GM18498 (cell line): ENCODE measurements around the gene HEBP2.
"Not testable (repeated sequence)": the region's sequence is repeated elsewhere in the genome, so short reads cannot be mapped to it uniquely, and the experiment has no call there.

Experiments
- ATAC-seq: cut with Tn5 transposase; IDR thresholded peaks from one replicate; pipeline ENCODE4 v1.9.1; 2021; ENCODE audit warnings: mild to moderate bottlenecking, moderate library complexity; ENCODE audit not compliant: unreplicated experiment

The HEBP2 gene

GRCh38 chr6:138403801-138404665, at the start of gene HEBP2:
HEBP2 (plus strand) TSS chr6:138404223; CDS start chr6:138404496, 273 bp downstream.
- ATAC-seq: peak; percentile 94

GRCh38 chr6:138357928-138358327, 46.1 kb upstream of the HEBP2 start:
- no peak for ATAC-seq

- not testable (repeated sequence) for ATAC-seq
Observed at GRCh38 chr6:138368684-138369083, 35.3 kb upstream of the HEBP2 start.

DNA sequence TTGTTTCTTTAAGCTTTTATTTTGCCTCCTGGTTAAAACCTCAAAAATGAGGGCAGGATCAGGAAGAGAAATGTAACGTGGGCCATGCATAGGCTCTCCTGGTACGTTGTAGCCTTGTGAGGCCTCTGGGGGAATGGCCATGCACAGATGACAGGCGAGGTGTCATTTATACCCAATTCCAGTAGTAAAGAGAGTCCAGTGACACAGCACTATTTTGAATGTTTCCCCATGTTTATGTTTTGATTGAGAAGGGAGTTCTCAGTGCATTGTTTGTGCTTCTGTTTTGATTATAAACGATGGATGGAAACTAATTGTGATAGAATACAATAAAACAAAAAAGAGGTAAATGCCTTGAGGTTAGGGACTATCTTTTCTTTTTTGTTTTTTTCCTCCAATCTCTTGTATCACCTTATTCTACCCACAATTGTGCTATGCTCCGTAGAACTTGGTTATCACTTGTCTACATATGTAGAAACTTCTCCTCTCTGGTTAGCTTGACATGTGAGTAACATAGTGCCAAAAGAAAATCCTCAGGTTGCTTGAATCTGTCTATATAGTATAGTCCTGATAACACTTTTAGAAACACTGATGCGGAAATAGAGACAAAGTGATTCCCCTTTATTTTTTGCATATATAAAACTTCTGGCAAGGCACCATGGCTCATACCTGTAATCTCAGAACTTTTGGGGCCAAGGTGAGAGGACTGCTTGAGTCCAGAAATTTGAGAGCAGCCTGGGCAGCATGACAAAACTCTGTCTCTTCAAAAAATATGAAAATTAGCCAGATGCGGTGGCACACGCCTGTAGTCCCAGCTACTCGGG, 33.2 kb upstream of the HEBP2 start:
- ATAC-seq: no peak

DNA sequence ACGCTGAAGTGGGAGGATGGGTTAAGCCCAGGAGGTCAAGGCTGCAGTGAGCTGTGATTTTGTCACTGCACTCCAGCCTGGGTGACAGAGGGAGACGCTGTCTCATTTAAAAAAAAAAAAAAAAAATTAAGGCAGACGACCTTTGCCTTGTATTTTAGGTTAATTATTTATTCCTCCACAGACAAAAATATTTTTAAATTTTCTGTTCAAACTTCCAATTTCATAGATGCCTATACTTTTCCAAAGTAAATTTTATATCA, 32.6 kb upstream of the HEBP2 start:
- ATAC-seq: no peak

- ATAC-seq: no peak
Observed at GRCh38 chr6:138371720-138372119, 32.3 kb upstream of the HEBP2 start.

DNA sequence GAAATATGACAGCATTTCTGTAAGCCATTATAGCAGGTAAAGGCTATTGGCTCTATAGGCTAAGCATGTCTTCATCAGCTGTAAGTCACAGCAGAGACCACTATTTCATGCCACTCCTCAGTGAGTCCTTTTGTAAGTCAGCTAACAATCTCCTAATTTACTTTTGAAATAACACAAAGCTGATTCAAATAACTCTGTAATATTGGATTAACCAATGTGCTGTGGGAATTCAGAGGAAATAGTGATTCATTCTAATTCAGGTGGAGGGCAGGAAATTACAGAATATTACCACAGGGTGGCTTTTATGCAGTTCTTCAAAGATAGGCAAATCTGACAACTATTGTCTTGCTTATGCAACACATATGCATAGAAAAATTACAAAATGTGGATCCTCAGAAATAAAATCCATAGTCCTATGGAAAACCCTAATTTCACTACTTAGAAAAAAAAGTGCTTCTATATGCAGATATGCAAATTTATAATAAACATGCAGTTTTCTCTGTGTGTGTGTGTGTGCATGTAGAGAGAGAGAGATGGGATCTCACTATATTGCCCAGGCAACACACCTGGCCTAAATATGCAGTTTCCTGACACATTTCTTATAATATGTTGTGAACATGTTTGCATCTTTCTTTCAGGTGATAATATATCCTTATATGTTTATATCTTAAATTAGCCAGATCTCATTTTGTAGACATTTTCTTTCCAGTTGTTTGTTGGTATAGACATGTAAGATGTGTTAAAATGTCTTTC, 31.1 kb upstream of the HEBP2 start:
- ATAC-seq: no peak

GRCh38 chr6:138374230-138374629, 29.8 kb upstream of the HEBP2 start:
- ATAC-seq: no peak

GRCh38 chr6:138374815-138375214, 29.2 kb upstream of the HEBP2 start:
- ATAC-seq: no peak

- no peak for ATAC-seq
Observed at GRCh38 chr6:138377042-138377441, 27.0 kb upstream of the HEBP2 start.

DNA sequence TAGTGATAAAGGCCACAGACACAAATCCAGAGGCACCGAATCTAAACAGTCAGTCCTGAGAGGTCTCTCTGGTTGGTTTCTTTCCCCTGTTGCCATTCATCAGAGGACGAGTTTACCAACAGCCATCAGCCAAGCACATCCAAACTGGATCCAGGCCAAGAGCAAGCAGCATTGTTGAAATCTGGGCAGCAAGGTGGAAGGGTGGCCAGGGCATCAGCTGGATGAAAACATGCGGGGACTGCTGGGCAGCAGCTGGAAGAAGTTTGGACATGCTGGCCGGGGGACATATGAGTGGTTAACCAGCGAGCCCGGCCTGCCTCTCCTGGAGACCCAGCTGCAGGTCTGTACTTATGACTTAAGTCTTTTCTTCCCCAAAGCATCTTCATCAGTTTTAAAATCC, 26.2 kb upstream of the HEBP2 start, which contains the start of gene SMIM28:
TSS of gene SMIM28 (plus strand) at position 62 of the 400 bp plus-strand sequence. CDS start at position 230, 168 bp downstream.
- no peak for ATAC-seq

DNA sequence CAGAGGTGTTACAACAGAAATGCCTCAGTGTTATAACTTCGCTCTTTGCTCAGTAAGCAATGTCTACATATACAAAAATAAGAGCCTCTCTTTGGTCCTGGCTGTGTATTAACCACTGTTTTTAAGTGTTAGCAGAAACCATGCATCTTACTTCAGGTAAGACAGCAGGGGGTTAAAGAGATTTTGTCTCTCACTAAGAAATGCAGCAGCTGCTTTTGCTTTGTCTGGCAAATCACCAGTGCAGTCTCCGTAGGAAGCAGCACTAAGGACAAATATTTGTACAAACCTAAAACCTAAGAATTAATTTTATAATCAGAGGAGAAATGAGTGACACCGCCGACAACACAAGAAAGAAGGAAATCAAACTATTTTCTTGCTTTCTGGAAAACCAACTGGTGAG, 25.6 kb upstream of the HEBP2 start:
- ATAC-seq: no peak

- ATAC-seq: no peak
Observed at GRCh38 chr6:138382498-138383265, 21.3 kb upstream of the HEBP2 start.

GRCh38 chr6:138383776-138384175, 20.2 kb upstream of the HEBP2 start:
- no peak for ATAC-seq

DNA sequence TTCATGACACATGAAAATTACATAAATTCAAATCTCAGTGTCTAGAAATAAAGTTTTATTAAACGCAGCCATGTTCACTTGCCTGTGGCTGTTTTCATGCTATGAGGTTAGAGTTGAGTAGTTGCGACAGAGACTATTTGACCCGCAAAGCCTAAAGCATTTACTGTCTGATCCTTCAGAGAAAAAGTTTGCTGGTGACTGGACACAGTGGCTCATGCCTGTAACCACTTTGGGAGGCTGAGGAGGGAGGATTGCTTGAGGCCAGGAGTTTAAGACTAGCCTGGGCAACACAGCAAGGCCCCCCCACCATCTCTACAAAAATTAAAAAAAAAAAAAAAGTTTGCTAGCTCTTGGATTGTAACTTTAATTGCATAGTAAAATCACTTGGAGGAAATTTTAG, 17.1 kb upstream of the HEBP2 start:
- ATAC-seq: no peak

GRCh38 chr6:138387577-138388368, 16.2 kb upstream of the HEBP2 start:
- ATAC-seq: no peak

- no peak for ATAC-seq
Observed at GRCh38 chr6:138389551-138389950, 14.5 kb upstream of the HEBP2 start.

DNA sequence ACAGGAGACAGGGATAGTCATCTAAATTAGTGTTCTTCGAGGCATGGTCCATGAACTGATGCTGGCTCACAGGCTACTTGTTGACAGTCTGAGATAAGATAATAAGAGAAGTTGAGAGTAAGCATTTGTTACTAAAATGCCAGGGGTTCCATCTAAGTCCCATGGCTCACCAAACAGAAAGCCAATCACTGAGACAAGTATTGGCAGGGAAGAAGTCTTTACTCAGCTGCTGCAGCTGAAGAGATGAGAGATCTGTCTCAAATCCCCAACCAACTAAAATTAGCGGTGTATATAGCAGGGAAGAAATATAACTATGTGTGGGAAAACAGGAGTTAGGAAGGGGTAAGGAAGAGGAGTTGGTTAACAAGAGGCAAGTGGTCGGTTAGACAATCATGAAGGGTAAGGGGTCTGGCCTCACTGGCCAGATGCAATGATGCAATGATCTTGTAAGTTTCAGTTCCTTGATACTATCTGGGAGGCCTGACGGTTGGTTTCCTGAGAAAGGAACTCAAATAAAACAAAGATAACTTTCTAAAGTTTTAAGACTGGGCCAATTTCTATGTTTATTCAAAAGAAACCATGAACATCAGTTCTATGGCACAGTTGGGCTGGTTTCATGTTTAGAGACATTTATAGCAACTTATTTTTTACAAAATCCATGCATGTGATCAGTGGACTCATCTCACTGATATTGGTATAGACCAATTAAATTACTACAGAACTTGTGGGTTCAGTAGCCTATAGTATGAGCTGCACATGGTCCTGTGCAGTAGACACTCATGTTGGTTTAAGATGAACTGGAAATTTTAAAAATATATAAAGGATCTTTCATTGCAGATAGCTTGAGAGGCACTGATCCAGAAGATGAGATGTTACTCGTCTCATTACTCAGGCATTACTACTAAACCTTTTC, 9.9 kb upstream of the HEBP2 start:
- no peak for ATAC-seq

DNA sequence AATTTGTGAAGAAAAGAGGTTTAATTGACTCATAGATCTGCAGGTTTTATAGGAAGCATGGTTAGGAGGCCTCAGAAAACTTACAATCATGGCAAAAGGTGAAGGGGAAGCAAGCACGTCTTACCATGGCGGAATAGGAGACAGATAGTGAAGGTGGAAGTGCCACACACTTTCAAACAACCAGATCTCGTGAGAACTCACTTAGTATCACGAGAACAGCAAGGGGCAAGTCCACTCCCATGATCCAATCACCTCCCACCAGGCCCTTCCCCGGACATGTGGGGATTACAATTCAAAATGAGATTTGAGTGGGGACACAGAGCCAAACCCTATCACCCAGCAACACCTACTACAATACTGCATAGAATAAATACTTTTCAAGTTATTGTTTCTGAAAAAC, 7.3 kb upstream of the HEBP2 start:
- ATAC-seq: no peak
